HT-29 (cell line): Measurements from ENCODE around the gene AGBL3. TPM values are rescaled to one million over a fixed set of nuclear protein-coding genes. Genes with fewer than 3 reads are reported as not detected.

Experiments
- DNase-seq: peaks from one replicate; pipeline ENCODE4 v3.0.0-alpha.2; 2015; ENCODE audit warnings: low spot score
- total RNA-seq: library from RNA; depleted of rRNA; stranded (reverse); fragments of >200 nt; shearing (Covaris generic); gene quantifications from 2 replicates; pipeline ENCODE4 v1.2.3, GENCODE V29; 2014; rRNA removed

Gene AGBL3
- total RNA-seq, result 0.18 and 0.31 TPM in 2 replicates

DNA sequence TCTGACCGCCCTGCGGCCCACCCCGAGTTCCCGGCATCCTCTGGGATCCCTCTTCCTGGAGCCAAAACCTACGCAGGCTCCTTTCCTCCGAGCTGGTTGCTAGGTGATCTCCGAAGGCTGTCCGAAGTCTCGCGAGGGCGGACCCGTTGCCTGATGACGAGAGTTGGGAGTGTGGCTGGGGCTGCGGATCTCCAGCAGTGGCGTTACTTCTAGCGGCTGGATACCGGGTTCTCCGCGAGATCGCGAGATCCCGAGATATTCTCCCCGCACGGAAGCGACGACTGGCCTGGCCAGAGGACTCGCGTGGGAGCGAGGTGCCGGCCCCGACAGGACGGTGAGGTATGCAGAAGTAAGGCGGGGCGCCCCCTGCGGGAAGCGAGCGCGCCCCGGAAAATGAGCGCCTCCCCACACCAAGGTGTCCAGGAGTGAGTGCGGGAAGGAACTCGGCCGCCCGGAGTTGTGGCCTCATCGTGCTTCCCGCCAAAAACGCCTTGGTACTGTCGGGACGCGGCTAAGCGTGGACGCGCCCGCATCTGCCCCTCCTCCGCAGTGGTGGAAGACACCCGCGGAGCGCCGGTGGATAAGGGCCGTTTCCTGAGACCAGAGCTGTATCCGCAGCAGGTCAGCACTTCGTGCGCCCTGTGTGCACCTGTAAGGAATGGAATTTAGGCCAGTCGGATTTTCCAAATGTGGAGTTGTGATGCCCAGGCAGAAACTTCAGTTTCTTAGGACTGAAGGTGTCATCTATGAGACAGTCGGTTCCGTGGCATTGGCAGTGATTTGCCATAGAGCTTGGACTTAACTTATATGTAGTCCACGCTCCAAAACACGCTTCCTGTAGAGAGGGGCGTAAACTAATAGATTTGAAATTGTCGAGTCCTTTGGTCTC lies at the start of gene AGBL3:
Gene AGBL3, plus strand, starts transcription at position 146 of the 889 bp plus-strand sequence. CDS start 1,426 bp downstream, outside the sequence.
- DNase-seq, result peak; percentile 97

DNA sequence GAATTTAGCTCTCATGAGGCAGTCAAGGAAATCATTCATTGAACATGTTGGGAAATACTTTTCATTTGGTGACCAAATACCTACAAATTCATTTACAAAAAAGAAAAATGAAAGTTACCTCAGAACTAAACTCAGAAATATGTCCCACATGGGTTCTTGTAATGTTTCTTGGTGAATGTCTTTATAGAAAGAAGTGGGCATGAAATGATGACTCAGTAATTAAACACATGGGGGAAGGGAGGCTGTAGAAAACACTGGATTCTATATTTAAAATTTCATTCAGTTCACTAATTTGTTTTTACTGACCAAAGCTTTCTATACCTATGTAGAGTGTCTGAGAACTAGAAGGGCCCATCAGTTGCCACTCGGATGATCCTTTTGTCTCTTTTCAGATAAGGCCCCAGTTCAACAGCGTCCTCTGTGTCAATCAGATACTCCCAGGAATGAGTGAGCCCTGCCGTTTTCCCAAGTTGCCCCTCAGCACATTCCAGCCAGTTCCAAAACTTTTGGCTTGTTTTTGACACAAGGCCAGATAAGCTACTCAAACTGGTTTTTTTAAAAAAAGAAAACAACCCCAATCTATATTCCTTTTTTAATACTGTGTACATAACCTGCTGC lies 49.3 kb upstream of the AGBL3 start:
- DNase-seq, result no peak

- no peak for DNase-seq
Measured at GRCh38 chr7:134938141-134938540, 48.2 kb upstream of the AGBL3 start.

DNA sequence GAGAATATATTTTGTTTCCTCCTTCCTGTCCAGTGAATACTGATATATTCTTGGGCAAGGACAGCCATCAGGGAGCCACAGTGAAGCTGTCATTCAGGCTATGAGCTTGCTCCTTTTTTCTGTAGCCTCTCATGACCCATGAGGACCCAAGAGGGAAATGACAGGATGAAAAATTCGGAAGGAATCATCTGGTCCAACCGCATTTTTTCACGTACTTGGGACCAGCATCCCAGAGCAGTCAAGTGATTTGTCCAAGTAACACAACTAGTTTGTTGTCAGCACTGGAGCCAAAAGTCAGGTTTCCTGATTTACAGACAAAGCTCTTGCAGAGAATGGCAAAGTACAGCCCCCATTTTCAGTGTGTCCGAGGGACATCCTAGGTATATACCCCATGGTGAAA lies 47.2 kb upstream of the AGBL3 start:
- DNase-seq, result no peak

DNA sequence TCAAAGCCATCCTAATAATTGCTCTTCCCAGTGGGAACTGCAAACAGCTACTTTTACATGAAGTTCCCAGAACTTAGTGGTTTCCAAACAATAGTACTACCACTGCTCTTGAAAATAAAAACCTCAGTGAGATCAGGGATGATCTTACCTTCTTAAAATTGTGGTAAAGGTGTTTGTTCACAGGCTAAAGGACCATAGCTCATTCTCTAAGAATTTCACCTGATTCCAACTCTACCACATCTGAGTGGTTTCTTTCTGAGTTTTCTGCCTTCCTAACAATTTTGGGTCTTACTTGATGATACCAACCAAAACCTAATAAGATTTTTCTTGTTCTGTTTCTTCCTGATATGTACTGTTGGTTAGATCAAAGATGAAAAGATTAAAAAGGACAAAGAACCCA lies 45.6 kb upstream of the AGBL3 start:
- DNase-seq, result no peak

GRCh38 chr7:134941185-134941900 lies 45.0 kb upstream of the AGBL3 start:
- no peak for DNase-seq

DNA sequence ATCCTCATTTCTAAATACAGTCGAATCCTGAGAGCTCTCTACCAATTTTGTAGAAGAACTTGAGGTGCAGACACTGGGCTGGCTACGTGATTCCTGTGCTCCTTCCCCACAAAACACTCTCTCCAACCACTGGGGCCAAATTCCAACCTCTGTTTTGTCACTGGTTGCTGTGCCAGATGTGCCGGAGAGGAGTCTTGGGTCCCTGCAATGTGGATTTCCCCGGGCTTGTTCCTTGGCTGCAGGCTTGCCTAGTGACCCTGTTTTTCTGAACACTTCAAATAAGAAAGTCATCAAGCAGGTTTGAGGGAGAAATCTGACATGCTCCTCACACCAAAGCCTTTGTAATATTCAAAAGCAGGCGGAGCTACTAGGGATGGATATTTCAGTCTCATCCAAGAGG lies 44.4 kb upstream of the AGBL3 start:
- DNase-seq, result no peak

DNA sequence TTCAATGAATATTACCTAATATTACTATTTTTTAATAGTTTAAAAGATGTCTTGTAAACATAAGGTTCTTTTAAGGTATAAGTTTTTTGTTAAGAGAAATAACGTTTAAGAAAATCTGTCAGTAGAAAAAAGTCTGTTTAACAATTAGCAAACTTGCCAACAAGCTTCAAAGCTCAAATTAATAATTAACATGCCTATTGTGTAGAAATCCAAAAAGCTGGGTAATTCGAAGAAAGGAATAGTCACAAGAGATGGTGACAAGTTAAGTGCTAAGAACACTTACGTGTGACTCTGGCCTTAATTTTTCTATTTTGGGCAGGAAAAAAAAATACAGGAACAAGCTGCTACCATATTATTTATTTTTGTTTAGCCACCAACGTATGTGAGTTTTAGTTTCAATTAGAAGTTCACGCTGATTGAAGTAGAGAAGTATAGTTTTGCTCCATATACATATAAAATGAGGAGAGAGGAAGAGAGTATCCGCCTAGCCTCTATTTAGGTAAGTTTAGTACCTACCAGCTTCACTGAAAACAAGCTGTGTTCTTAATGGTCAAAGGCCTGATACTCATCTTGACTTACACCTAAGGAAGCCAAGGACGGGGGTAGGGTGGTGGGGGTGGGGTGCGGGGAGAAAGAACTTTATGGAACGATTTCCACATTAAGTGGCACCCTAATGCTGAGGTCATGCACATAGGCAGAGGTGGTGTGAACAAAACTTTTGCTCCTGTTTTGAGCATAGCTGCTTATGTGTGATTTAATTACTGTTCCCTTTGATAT lies 43.4 kb upstream of the AGBL3 start:
- DNase-seq, result no peak

GRCh38 chr7:134943785-134944400 lies 42.4 kb upstream of the AGBL3 start:
- DNase-seq, result peak; percentile 64

DNA sequence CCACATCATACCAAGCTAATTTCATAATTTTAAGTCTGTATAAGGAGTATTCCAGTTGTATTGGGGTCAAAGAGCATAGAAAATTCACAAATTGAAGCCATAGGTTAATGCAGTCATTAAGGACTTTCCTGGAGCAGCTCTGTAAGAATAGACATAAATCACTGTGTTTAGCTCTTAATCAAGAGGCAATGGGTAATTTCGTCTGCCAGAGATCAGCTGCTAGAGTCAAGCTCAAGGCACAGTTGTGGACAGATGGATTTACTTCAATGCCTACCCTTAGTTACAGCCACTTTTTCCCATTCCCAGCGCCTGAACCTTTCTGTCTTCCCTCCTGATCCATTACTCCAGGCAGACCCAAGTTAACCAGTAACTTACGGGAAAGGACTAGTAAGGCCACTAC lies 40.6 kb upstream of the AGBL3 start:
- no peak for DNase-seq

- no peak for DNase-seq
Measured at GRCh38 chr7:134946260-134946659, 40.0 kb upstream of the AGBL3 start.

DNA sequence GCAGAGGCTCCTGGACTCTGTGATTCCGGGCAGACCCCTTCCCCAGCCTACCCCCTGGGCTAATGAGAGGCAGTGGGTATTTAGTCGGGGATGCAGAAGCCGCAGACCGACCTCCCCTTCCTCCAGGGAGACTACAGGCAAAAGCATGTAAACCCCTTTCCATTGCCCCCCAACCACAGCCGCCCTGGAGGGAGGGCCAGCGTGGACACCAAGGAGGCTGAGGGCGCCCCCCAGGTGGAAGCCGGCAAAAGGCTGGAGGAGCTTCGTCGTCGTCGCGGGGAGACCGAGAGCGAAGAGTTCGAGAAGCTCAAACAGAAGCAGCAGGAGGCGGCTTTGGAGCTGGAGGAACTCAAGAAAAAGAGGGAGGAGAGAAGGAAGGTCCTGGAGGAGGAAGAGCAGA lies 39.0 kb upstream of the AGBL3 start:
- DNase-seq, result no peak

GRCh38 chr7:134947831-134948230 lies 38.5 kb upstream of the AGBL3 start:
- DNase-seq, result no peak

DNA sequence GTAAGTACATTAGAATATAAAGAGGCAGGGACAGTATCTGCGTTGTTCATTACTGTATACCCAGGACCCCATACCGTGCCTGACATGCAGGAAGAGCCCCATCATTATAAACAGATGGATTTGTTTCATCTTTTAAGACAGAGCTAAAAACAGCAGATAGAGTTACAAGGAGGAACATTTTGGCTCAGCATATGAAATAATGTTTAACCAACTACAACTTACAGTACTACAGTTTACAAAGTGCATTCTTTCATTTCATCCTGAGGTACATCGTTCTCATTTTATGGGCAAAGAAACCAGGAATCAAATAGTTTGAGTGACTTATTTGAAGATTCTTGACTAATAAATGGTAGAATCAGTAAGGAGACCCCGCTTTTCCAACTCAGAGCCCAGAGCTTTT lies 38.1 kb upstream of the AGBL3 start:
- DNase-seq, result no peak

- DNase-seq, result no peak
Measured at GRCh38 chr7:134948736-134949135, 37.6 kb upstream of the AGBL3 start.

- no peak for DNase-seq
Measured at GRCh38 chr7:134949171-134949570, 37.1 kb upstream of the AGBL3 start.

DNA sequence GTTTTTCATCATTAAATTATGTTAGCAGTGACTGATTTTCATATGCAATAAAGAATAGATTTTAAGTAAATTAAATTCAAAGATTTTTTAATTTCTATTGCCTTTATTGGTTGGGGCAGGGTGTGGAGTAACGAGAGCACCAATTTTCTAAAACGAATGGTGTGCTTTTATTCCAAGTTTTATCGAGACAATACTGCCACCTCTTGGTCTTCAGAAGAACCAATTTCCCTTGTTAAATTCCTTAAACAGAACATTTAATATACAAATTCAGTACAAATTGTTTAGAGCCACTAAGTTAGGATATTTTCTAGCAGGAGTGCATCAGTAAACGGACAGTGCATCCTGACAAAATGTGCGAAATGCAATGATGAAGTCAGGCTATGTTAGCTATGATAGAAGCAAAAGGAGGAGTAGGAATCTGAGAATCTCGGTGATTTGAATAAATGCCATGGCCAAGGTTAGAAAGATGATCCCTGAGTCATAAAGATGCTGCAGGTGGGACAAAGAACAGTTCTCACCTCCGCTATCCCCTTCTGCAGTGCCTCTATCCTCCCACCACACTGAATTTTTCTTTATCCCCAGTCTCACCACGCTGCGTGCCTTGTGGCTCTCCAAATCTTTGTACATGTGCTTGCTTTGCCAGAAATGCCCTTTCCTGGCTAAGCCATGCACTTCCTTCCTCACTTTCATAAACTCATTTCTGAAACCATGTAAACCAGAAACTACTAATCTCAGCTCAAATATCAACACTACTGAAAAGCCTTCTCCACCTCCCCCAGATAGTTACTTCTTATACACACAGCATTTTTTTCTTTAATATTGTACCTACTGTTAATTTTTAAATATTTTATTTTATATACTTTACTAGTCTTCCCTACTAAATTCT lies 31.9 kb upstream of the AGBL3 start:
- peak; percentile 34 for DNase-seq

- no peak for DNase-seq
Measured at GRCh38 chr7:134957005-134957404, 29.3 kb upstream of the AGBL3 start.

DNA sequence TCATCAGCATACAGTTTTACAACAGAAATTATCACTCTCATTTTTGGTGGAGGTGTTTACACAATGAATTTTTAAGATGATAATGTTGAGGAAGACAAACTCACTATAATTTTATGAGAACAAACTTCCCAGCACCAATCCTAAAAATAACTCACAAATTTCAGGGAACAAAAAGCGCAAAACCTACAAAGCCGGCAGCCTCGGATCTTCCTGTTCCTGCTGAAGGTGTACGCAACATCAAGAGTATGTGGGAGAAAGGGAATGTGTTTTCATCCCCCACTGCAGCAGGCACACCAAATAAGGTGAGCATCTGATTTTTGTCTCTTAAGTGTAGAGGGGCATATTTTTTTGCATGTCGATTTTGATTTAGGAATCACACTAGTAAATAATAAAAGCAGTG lies 26.5 kb upstream of the AGBL3 start:
- DNase-seq, result no peak

- no peak for DNase-seq
Measured at GRCh38 chr7:134962270-134962780, 24.0 kb upstream of the AGBL3 start.
